H9 (cell line): ENCODE data around the gene RPS15A. TPM values are rescaled to one million over a fixed set of nuclear protein-coding genes. Genes with fewer than 3 reads are reported as not detected.
A peak's percentile ranks its signal among the peaks of the same experiment; 100 is the strongest.

Experiments used
- DNase-seq: peaks from one replicate; pipeline ENCODE4 v3.0.0-alpha.2; 2017
- H2AFZ ChIP-seq: one replicate; pipeline ENCODE4 v1.6.1; 2013; ENCODE audit warnings: mild to moderate bottlenecking, low read length, control low read depth, moderate library complexity
- H2AK5ac ChIP-seq: 2 replicates; pipeline ENCODE4 v1.6.1; 2013; ENCODE audit warnings: low read length, control low read depth, mixed read lengths; ENCODE audit not compliant: insufficient read length
- H2BK120ac ChIP-seq: one replicate; pipeline ENCODE4 v1.6.1; 2013; ENCODE audit warnings: low read depth, mild to moderate bottlenecking, low read length, control low read depth, inconsistent platforms; ENCODE audit not compliant: poor library complexity, severe bottlenecking
- H2BK12ac ChIP-seq: 2 replicates; pipeline ENCODE4 v1.6.1; 2013; ENCODE audit warnings: low read length, control low read depth, mixed read lengths, low read depth; ENCODE audit not compliant: insufficient read length
- H2BK15ac ChIP-seq: 2 replicates; pipeline ENCODE4 v1.6.1; 2013; ENCODE audit warnings: low read depth, low read length, control low read depth
- H2BK20ac ChIP-seq: one replicate; pipeline ENCODE4 v1.6.1; 2013; ENCODE audit warnings: low read depth, mild to moderate bottlenecking, low read length, control low read depth, inconsistent platforms; ENCODE audit not compliant: poor library complexity, severe bottlenecking
- H2BK5ac ChIP-seq: 2 replicates; pipeline ENCODE4 v1.6.1; 2013; ENCODE audit warnings: low read length, control low read depth, mixed read lengths; ENCODE audit not compliant: insufficient read length
- H3K14ac ChIP-seq: 2 replicates; pipeline ENCODE4 v1.6.1; 2013; ENCODE audit warnings: low read length, control low read depth; ENCODE audit not compliant: insufficient read depth
- H3K18ac ChIP-seq: 2 replicates; pipeline ENCODE4 v1.6.1; 2013; ENCODE audit warnings: low read depth, mild to moderate bottlenecking, mixed read lengths, low read length, control low read depth; ENCODE audit not compliant: insufficient read length
- H3K23ac ChIP-seq: 2 replicates; pipeline ENCODE4 v1.6.1; 2013; ENCODE audit warnings: low read length, control low read depth, mixed read lengths, low read depth; ENCODE audit not compliant: insufficient read length
- H3K23me2 ChIP-seq: 2 replicates; pipeline ENCODE4 v1.6.1; 2013; ENCODE audit warnings: low read depth, mild to moderate bottlenecking, mixed read lengths, low read length, control low read depth; ENCODE audit not compliant: insufficient read length, poor library complexity, severe bottlenecking
- H3K27ac ChIP-seq: 2 replicates; pipeline ENCODE4 v1.5.1; 2013; ENCODE audit warnings: low read length, control low read depth, mixed read lengths, low read depth; ENCODE audit not compliant: insufficient read length
- H3K27me3 ChIP-seq: 2 replicates; pipeline ENCODE4 v1.6.1; 2013; ENCODE audit warnings: low read length, control low read depth, inconsistent platforms; ENCODE audit not compliant: insufficient read depth
- H3K4ac ChIP-seq: 2 replicates; pipeline ENCODE4 v1.6.1; 2013; ENCODE audit warnings: low read depth, mild to moderate bottlenecking, control low read depth, inconsistent platforms, low read length, moderate library complexity
- H3K4me1 ChIP-seq: 2 replicates; pipeline ENCODE4 v1.6.1; 2013; ENCODE audit warnings: low read length, control low read depth, inconsistent platforms; ENCODE audit not compliant: insufficient read depth
- H3K4me2 ChIP-seq: 2 replicates; pipeline ENCODE4 v1.6.1; 2013; ENCODE audit warnings: low read length, control low read depth, mixed read lengths; ENCODE audit not compliant: insufficient read length, insufficient read depth
- H3K56ac ChIP-seq: 2 replicates; pipeline ENCODE4 v1.6.1; 2013; ENCODE audit warnings: low read depth, mild to moderate bottlenecking, mixed read lengths, low read length, control low read depth; ENCODE audit not compliant: insufficient read length
- H3K79me1 ChIP-seq: 2 replicates; pipeline ENCODE4 v1.6.1; 2013; ENCODE audit warnings: low read depth, mild to moderate bottlenecking, moderate library complexity, low read length, control low read depth, inconsistent platforms; ENCODE audit not compliant: insufficient read depth, poor library complexity, severe bottlenecking
- H3K79me2 ChIP-seq: 2 replicates; pipeline ENCODE4 v1.6.1; 2013; ENCODE audit warnings: low read length, control low read depth, inconsistent platforms; ENCODE audit not compliant: insufficient read depth
- H3K9ac ChIP-seq: 2 replicates; pipeline ENCODE4 v1.6.1; 2013; ENCODE audit warnings: low read length, control low read depth, mixed read lengths; ENCODE audit not compliant: insufficient read length; ENCODE audit errors: extremely low read depth
- H3K9me3 ChIP-seq: one replicate; pipeline ENCODE4 v1.6.1; 2013; ENCODE audit warnings: low read depth, low read length, inconsistent platforms; ENCODE audit not compliant: control insufficient read depth
- H3T11ph ChIP-seq: one replicate; pipeline ENCODE4 v1.6.1; 2013; ENCODE audit warnings: mild to moderate bottlenecking, low read length, control low read depth, inconsistent platforms
- H4K20me1 ChIP-seq: one replicate; pipeline ENCODE4 v1.6.1; 2013; ENCODE audit not compliant: control insufficient read depth, insufficient read length, insufficient read depth
- H4K5ac ChIP-seq: 2 replicates; pipeline ENCODE4 v1.6.1; 2013; ENCODE audit warnings: low read depth, mild to moderate bottlenecking, mixed read lengths, low read length, control low read depth; ENCODE audit not compliant: insufficient read length
- H4K8ac ChIP-seq: replicated peaks from 2 replicates; pipeline ENCODE4 v1.6.1; 2013; ENCODE audit warnings: low read length, control low read depth, mixed read lengths, low read depth; ENCODE audit not compliant: insufficient read length
- H4K91ac ChIP-seq: 2 replicates; pipeline ENCODE4 v1.6.1; 2013; ENCODE audit warnings: low read depth, mild to moderate bottlenecking, moderate library complexity, mixed read lengths, low read length, control low read depth; ENCODE audit not compliant: insufficient read length
- H3K27ac Mint-ChIP-seq, 3 experiments: 2 replicates in 2 of 3; 3 replicates in 1 of 3; pipeline ENCODE4 v1.8.0; 2020 to 2021; ENCODE audit warnings: mixed read lengths in 3 of 3, mild to moderate bottlenecking in 1 of 3, moderate library complexity in 1 of 3
- H3K27me3 Mint-ChIP-seq: 2 replicates; pipeline ENCODE4 v1.8.0; 2021; ENCODE audit warnings: low read depth, mild to moderate bottlenecking, moderate library complexity, mixed read lengths
- H3K36me3 Mint-ChIP-seq, 3 experiments: 2 replicates in 2 of 3; 3 replicates in 1 of 3; pipeline ENCODE4 v1.8.0; 2020 to 2021; ENCODE audit warnings: low read depth in 3 of 3, mixed read lengths in 3 of 3; ENCODE audit not compliant: insufficient read depth in 1 of 3
- H3K4me1 Mint-ChIP-seq, 2 experiments: 2 replicates each; pipeline ENCODE4 v1.8.0; 2020; ENCODE audit warnings: mixed read lengths in 2 of 2
- H3K4me3 Mint-ChIP-seq, 2 experiments: 2 replicates in 1 of 2; 3 replicates in 1 of 2; pipeline ENCODE4 v1.8.0; 2020 to 2021; ENCODE audit warnings: mild to moderate bottlenecking in 2 of 2, mixed read lengths in 2 of 2, moderate library complexity in 1 of 2
- H3K9me3 Mint-ChIP-seq, 2 experiments: 2 replicates in 1 of 2; 3 replicates in 1 of 2; pipeline ENCODE4 v1.8.0; 2020; ENCODE audit warnings: mild to moderate bottlenecking in 2 of 2, mixed read lengths in 2 of 2, moderate library complexity in 1 of 2
- WGBS: extraction: QIAGEN DNeasy Blood & Tissue Kit; methylation state at CpG from one replicate; pipeline ENCODE4 v1.1.7; 2013; ENCODE audit warnings: missing lambda C conversion rate, low lambda C conversion rate, mixed read lengths; ENCODE audit not compliant: insufficient read length; ENCODE audit errors: extremely low coverage; 5-methylcytosine and 5-hydroxymethylcytosine counted together
- total RNA-seq: library from RNA; stranded (reverse); gene quantifications from 2 replicates; pipeline ENCODE4 v1.2.1, GENCODE V29; 2021
- TF ChIP-seq, protein P1 (sequence below): fragments of 200-600 bp; sonication (generic); conservative IDR thresholded peaks from 3 replicates; pipeline ENCODE4 v1.8.0; 2021; ENCODE audit warnings: antibody characterized with exemption, mild to moderate bottlenecking

The RPS15A gene
- total RNA-seq, 1 experiment from 2014 or later, result 1,990 TPM

DNA sequence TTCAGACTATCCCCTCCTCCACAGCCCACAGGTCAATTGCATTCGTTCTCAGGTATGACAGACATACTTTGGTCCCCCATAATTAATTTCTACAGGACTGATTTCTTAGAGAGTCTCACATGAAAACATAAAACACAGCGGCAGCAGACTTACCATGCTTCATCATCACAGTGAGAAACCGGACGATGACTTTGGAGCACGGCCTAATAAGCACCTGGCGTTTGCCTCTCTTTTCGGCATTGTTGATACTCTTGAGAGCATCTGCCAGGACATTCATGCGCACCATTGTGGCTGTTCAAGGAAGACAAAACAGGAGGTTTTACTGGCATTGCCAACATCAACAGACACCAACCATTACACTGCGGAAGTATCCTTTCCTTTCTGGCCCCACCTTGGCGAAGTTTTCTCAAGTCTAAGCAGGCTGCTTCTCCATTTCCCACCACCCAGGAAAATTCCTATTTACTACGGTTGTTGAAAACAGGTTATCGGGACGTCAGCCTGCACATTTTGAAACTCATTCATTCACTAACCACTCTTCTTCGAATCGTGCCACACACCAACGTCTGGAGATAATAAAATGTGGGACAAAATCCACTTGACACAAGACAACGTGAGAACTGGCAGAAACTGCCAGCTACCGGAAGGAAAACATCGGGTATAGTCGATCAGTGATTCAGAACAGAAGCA, 1.2 kb downstream of the RPS15A start:
- peak overlapping the region; percentile 99 for H3K9ac ChIP-seq
- no peak overlapping the region for H3K27ac ChIP-seq

More for the DNA sequence above, 1.2 kb downstream of the RPS15A start:
- no peak for DNase-seq
- no peak overlapping the region for H3K56ac ChIP-seq
- no peak overlapping the region for H3K14ac ChIP-seq
- no CpG with 5 or more reads among the region's 20 CpGs for WGBS
- H2BK20ac ChIP-seq, result no peak overlapping the region
- Mint-ChIP-seq H3K27ac (peak overlapping the region; percentile 98 to 99 (median 99)), H3K4me3 (peak overlapping the region; percentile 96 to 97), H3K4me1 (peaks cover 34 to 43% of the 10 kb centered on the region in 2 experiments), H3K9me3 (peaks cover 2 to 5% of the 10 kb centered on the region in 2 experiments; a peak in 2 of 5 replicates), H3K36me3 (peaks cover 60 to 91% (median 82%) of the 10 kb centered on the region in 3 experiments), H3K27me3 (peaks cover 1% of the 10 kb centered on the region; the same call in 1 of the 2 replicates)
- no peak overlapping the region for H3K4ac ChIP-seq
- peaks cover 6% of the 10 kb centered on the region for H3K23me2 ChIP-seq
- no peak overlapping the region for H2BK15ac ChIP-seq
- no peak overlapping the region for H2BK5ac ChIP-seq
- no peak overlapping the region for H3K18ac ChIP-seq
- H2BK120ac ChIP-seq, result no peak overlapping the region
- H4K20me1 ChIP-seq, result no peaks in the 10 kb centered on the region
- H3K27me3 ChIP-seq, result no peaks in the 10 kb centered on the region
- TF ChIP-seq, protein P1, sequence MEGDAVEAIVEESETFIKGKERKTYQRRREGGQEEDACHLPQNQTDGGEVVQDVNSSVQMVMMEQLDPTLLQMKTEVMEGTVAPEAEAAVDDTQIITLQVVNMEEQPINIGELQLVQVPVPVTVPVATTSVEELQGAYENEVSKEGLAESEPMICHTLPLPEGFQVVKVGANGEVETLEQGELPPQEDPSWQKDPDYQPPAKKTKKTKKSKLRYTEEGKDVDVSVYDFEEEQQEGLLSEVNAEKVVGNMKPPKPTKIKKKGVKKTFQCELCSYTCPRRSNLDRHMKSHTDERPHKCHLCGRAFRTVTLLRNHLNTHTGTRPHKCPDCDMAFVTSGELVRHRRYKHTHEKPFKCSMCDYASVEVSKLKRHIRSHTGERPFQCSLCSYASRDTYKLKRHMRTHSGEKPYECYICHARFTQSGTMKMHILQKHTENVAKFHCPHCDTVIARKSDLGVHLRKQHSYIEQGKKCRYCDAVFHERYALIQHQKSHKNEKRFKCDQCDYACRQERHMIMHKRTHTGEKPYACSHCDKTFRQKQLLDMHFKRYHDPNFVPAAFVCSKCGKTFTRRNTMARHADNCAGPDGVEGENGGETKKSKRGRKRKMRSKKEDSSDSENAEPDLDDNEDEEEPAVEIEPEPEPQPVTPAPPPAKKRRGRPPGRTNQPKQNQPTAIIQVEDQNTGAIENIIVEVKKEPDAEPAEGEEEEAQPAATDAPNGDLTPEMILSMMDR, result no peak
- 0 out of 2 replicates have a peak, but pooled peaks cover 5% of the 10 kb centered on the region for H3K4me1 ChIP-seq
- H3K79me2 ChIP-seq, result peaks cover 54% of the 10 kb centered on the region
- H2BK12ac ChIP-seq, result no peak overlapping the region
- peak overlapping the region; percentile 98 for H3K4me2 ChIP-seq
- no peak overlapping the region for H4K5ac ChIP-seq
- H4K91ac ChIP-seq, result no peak overlapping the region
- no peak overlapping the region for H3T11ph ChIP-seq
- H3K23ac ChIP-seq, result no peak overlapping the region
- no peak overlapping the region for H2AFZ ChIP-seq
- H2AK5ac ChIP-seq, result no peak overlapping the region
- peaks cover 12% of the 10 kb centered on the region for H3K79me1 ChIP-seq
- no peaks in the 10 kb centered on the region for H3K9me3 ChIP-seq
- no peak overlapping the region for H4K8ac ChIP-seq
